HG03045 (cell line): Measurements from ENCODE around the gene GPR107.

Source experiments
- ATAC-seq: cut with Tn5 transposase; IDR thresholded peaks from one replicate; pipeline ENCODE4 v1.9.1; 2021; ENCODE audit warnings: mild to moderate bottlenecking, moderate library complexity; ENCODE audit not compliant: unreplicated experiment

GPR107 gene

DNA sequence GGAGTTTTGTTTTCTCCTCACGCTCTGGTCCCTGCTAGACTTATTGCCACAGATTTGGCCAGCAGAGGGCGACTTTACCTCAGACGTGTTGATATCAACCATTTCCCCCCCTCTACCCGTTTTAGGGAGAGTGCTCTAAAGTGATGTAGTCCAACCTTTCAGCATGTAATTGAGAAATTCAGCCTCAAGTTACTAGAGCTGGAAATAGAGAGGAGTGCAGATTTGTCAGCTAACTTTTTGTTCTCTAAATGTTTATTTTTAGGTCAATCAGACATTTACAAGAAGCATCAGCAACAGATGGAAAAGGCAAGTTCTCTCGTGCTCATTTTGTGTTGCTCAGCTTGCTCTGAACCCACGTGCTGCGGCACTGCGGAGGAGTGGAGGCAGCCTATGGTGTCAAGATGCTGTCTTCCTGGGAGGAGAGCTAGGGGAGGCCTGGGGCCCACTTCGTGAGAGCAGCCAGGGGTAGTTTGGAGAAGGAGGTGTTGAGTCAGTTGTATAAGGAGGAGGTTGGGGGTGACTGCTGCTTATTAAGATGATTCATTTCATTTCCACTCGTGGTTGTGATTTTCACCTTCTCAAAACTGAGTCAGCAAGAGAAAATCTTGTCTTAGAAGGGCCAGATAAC lies 53.6 kb downstream of the GPR107 start:
- no peak for ATAC-seq

- no peak for ATAC-seq
These were observed 54.2 kb downstream of the GPR107 start for GRCh38 chr9:130107955-130108354.

GRCh38 chr9:130110166-130110565 lies 56.5 kb downstream of the GPR107 start:
- no peak for ATAC-seq

DNA sequence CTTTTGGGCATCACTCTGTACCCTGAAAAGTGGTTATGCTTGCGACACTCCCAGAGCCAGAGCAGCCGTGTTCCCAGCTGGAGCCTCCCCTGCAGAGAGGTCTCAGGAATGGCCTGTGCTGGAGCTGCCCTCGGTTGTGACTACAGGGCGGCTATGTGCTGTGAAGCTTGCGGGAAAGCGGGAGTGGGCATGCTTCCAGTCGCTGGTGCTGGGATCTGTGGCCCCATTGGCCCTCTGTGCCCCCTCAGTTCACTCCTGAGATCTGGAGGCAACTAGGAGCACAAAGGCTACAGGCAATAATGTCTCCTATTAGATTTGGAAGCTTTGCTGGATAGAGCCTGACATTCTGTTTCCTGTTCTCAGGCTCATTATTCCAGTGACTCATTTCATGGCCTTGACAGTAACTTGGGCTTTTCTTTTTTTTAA lies 56.9 kb downstream of the GPR107 start:
- ATAC-seq = no peak

- ATAC-seq = no peak
These were observed 58.3 kb downstream of the GPR107 start for GRCh38 chr9:130111786-130112537.

- ATAC-seq = no peak
These were observed 58.9 kb downstream of the GPR107 start for GRCh38 chr9:130112538-130113151.

GRCh38 chr9:130114741-130115140 lies 61.0 kb downstream of the GPR107 start:
- no peak for ATAC-seq

GRCh38 chr9:130116346-130116745 lies 62.6 kb downstream of the GPR107 start:
- no peak for ATAC-seq

DNA sequence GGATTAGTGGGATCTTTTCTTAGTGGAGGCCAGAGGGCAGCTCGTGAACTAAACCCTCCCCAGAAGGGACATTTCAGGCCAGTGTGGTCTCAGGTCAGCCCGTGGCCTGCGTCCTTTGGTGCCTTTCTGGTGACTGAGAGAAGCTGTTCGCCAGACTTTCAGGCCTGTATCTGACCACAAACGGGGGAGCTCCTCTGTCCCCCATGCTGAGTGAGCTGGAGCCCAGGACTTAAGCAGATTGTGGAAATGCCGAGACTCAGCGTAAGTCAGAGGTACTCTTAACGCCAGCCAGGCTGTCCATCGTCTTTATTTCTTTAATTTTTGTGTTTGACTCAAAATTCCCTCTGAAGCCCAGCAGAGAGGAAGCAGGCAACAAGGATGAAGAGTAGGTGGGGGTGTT lies 63.7 kb downstream of the GPR107 start:
- ATAC-seq = no peak

DNA sequence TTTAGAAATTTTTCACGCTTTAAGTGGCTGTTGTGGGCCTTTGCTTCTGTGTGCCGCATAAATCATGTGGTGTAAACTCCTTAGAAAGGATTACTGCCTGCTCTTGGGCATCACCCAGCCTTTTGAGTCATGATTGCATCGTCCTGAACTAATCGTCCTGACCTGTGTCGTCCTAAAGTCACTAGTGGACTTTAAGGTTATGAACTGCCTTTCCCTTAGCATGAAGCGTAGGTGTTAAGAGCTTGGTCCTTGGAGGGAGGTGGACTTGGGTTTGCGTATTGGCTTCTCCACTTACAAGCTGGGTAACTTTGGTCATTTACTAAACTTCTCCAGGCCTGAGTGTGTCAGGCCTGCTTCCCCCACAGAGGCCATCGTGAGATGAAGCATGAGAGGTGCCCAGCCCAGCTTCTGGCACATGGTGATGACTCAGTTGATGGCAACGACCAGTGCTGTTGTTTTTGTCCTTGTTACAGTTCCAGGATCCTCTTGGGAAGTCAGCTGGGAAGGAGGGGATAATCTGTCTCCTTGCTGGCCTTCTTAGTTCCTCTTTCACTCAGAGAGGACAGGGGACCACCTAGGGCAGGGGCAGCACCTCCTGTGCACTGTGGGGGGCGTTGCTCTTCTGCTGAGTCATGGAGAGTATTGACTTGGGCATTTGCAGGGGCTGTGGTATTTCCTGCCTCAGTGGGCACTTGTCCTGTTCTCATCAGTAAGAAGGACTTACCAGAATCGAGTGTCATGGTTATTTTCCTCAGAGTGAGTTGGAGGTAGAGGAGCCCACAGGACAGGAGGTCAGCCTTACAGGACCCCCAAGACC lies 64.3 kb downstream of the GPR107 start:
- ATAC-seq = no peak

- no peak for ATAC-seq
These were observed 65.3 kb downstream of the GPR107 start for GRCh38 chr9:130118841-130119518.

GRCh38 chr9:130119519-130120298 lies 66.0 kb downstream of the GPR107 start:
- ATAC-seq = no peak

DNA sequence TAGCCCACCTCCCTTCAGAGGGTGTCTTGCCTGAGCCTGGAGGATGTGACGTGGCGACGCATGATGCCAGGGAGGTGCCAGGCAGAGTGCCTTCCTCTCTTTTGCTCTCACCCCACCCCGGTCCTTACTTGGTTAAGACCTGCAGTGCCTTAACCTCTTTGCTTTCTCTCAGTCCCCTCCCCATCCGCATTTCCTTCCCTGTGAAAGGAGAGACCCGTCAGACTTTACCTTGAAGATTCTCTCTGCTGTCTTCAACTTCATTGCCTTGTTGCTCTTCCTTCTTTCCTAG lies 66.5 kb downstream of the GPR107 start:
- no peak for ATAC-seq

DNA sequence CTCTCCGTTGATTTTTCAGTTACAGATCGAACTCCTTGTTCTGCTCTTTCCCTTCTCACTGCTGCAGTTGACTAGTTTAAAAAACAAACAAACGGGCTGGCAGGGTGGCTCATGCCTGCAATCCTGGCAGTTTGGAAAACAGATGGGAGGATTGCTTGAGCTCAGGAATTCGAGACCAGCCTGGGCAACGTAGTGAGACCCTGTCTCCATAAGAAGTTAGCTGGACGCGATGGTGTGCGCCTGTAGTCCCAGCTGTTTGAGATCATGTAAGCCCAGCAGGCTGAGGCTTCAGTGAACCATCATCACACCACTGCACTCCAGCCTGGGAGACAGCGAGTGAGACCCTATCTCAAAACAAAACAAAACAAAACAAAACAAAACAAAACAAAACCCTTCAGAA lies 67.1 kb downstream of the GPR107 start:
- no peak for ATAC-seq

GRCh38 chr9:130122456-130122855 lies 68.8 kb downstream of the GPR107 start:
- no peak for ATAC-seq

GRCh38 chr9:130124085-130124860 lies 70.6 kb downstream of the GPR107 start:
- ATAC-seq = no peak

GRCh38 chr9:130126721-130127433 lies 73.2 kb downstream of the GPR107 start:
- ATAC-seq = no peak

DNA sequence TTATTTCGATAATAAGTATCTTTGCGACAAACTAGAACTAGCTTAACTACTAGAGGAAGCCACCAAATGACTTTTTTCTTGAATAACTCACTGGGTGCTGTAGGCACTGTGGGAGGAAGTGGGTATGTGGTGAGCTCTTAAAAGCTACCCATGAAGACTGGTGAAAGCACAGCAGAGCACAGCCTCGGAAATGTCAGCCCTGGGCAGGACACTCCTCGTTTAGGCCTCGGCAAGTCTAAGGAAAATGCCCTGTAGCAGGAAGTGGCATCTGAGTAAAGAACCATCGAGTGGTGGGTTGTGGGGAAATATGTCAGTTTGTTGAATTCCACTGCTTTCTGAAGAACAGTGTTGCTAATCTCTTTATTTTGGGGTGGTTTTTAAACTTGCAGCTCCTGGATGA lies 74.5 kb downstream of the GPR107 start:
- ATAC-seq = no peak
